ENCODE data around the gene CPSF3. TPM values are rescaled to one million over a fixed set of nuclear protein-coding genes. Genes with fewer than 3 reads are reported as not detected.

Gene CPSF3
- total RNA-seq, 4 donors from 2014 or later: 18.6 to 43.9 (median 25.0) TPM

DNA sequence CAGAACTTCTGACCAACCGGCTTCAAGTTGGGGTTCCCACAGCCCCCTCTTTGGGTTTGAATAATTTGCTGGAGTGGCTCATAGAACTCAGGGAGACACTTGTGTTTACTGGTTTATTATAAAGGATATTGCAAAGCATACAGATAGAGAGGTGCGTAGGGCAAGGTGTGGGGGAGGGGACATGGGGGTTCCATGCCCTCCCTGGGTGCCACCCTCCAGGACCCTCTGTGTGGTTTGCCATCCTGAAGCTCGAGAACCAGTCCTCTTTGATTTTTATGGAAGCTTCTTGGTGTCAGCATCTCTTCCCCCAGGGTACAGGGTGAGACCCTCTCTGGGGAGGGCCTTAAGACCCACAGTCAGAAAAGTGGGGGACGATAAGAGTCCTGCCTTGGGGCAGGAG is 38.9 kb upstream of the CPSF3 start:
- Histone ChIP-seq H3K27ac (peak overlapping the region in 2 of 4 donors; percentile 92 to 94), H3K4me3 (no peak overlapping the region), H3K36me3 (peaks cover 0 to 43% (median 0%) of the 10 kb centered on the region in 3 donors), H3K27me3 (no peaks in the 10 kb centered on the region), H3K9me3 (no peaks in the 10 kb centered on the region), H3K4me1 (peaks cover 0 to 61% (median 18%) of the 10 kb centered on the region in 4 donors)
- TF ChIP-seq, protein P1, sequence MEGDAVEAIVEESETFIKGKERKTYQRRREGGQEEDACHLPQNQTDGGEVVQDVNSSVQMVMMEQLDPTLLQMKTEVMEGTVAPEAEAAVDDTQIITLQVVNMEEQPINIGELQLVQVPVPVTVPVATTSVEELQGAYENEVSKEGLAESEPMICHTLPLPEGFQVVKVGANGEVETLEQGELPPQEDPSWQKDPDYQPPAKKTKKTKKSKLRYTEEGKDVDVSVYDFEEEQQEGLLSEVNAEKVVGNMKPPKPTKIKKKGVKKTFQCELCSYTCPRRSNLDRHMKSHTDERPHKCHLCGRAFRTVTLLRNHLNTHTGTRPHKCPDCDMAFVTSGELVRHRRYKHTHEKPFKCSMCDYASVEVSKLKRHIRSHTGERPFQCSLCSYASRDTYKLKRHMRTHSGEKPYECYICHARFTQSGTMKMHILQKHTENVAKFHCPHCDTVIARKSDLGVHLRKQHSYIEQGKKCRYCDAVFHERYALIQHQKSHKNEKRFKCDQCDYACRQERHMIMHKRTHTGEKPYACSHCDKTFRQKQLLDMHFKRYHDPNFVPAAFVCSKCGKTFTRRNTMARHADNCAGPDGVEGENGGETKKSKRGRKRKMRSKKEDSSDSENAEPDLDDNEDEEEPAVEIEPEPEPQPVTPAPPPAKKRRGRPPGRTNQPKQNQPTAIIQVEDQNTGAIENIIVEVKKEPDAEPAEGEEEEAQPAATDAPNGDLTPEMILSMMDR (IDR thresholded peaks at IDR 0.05): no peak
- TF ChIP-seq POLR2A (IDR thresholded peaks at IDR 0.05) (no peak), EP300 (IDR thresholded peaks at IDR 0.05) (no peak)
- 93 to 94% methylated on average over 4 of the region's 4 CpGs for WGBS, 2 donors
- DNase-seq (ENCODE audit: low spot score in 2 of 2): no peak

DNA sequence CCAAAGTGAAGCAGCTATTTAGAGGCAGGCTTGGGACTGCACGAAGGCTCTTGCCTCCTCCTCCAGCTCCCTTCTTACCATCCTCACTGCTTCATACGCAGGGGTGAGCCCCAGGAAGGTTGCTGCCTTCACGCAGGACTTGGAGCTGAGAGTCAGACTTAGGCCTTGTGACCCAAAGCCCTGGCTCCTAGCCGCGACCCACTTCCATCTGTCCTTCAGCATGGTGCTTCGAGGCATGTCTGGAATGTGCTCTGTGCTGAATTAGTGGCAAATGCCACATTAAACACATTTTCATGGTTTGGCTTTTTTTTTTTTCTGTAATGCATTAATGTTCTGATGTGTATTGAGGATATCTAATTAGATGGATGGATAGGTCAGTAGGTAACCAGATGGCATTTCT is 37.6 kb upstream of the CPSF3 start:
- WGBS, 2 donors: 43 to 61% methylated on average over 6 of the region's 6 CpGs
- peak overlapping the region; percentile 54 to 94 (median 81) for H3K27ac ChIP-seq
- no peaks in the 10 kb centered on the region for H3K27me3 ChIP-seq
- H3K4me1 ChIP-seq: peaks cover 0 to 49% (median 14%) of the 10 kb centered on the region in 4 donors
- no peaks in the 10 kb centered on the region for H3K9me3 ChIP-seq
- TF ChIP-seq, protein P1 (IDR thresholded peaks at IDR 0.05): no peak
- TF ChIP-seq POLR2A (IDR thresholded peaks at IDR 0.05) (no peak), EP300 (IDR thresholded peaks at IDR 0.05) (no peak)
- peaks cover 0 to 52% (median 0%) of the 10 kb centered on the region in 3 donors for H3K36me3 ChIP-seq
- no peak for DNase-seq (ENCODE audit: low spot score in 2 of 2)
- H3K4me3 ChIP-seq: no peak overlapping the region

DNA sequence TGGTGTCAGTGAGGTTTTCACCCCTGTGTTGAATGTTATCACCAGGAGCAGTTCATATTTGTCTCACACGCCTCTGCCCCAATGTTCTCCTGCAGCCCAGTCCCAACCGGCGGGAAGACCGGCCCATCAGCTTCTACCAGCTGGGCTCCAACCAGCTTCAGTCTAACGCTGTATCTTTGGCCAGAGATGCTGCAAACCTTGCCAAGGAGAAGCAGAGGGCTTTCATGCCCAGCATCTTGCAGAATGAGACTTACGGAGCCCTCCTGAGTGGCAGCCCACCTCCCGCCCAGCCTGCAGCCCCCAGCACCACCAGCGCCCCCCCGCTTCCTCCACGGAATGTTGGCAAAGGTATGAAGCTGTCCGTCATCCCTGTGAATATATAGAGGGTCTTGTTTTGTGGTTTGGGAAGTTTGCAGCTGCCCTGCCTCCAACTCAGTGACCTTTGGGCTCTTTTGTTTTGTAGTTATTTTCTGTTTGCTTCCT is 35.2 kb upstream of the CPSF3 start:
- H3K36me3 ChIP-seq: peaks cover 0 to 54% (median 0%) of the 10 kb centered on the region in 3 donors
- peaks cover 0 to 45% (median 20%) of the 10 kb centered on the region in 4 donors for H3K4me1 ChIP-seq
- H3K27me3 ChIP-seq: no peaks in the 10 kb centered on the region
- WGBS, 2 donors: 61 to 69% methylated on average over 11 of the region's 11 CpGs
- H3K4me3 ChIP-seq: no peak overlapping the region
- no peaks in the 10 kb centered on the region for H3K9me3 ChIP-seq
- peak in 1 of 2 donors; percentile 8 for DNase-seq (ENCODE audit: low spot score in 2 of 2)
- peak overlapping the region; percentile 70 to 94 (median 84) for H3K27ac ChIP-seq
- TF ChIP-seq POLR2A (IDR thresholded peaks at IDR 0.05): no peak
- TF ChIP-seq, protein P1 (IDR thresholded peaks at IDR 0.05): no peak
- TF ChIP-seq EP300 (IDR thresholded peaks at IDR 0.05): no peak

DNA sequence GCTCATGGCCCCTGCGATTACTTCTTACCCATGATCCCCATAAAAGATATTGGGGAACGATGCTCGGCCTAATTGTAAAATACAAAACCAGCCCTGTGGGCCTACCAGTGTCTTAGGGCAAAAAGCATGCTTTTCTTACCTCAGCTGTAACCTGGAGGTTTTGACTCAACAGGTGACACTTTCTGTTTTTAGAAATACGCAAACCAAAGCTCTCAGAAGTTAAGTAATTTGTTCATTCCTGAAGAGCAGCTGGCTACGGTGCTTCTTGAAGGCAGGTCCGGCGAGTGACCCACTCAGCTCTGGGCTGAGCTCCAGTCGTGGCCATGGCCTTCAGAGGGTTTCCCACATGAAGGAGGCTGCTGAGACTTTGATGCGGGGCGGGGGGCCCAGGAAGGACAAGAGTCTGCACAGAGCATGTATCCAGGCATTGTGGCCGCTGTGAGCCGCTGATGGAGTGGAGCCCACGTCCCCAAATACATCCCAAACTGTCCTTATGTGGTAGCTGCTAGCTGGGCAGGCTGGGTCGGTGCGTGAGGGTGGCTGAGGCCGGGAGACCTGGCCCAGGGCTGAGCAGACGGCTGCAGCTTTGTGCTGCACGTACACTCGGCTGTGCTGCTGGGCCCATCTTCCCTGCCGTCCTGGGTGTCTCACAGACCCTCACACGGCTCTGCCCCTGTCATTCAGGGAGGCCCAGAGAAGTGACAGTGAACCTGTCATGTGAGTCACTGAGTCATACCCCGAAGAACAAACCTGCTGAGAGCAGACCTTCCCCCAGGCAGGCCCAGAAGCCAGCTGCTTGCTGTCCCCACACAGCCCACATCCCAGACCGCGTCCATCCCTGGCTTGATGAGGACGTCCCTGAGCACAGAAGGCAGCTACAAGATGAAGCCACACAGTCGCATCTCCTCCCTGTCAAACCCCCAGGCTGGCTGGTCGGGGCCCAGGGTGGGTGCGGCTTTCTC is 34.2 kb upstream of the CPSF3 start:
- H3K4me1 ChIP-seq: peaks cover 0 to 51% (median 25%) of the 10 kb centered on the region in 4 donors

More for the DNA sequence above, 34.2 kb upstream of the CPSF3 start:
- peak in 1 of 2 donors; percentile 9 for DNase-seq (ENCODE audit: low spot score in 2 of 2)
- peak overlapping the region in 3 of 4 donors; percentile 70 to 94 (median 92) for H3K27ac ChIP-seq
- TF ChIP-seq, protein P1 (IDR thresholded peaks at IDR 0.05): no peak
- TF ChIP-seq EP300 (IDR thresholded peaks at IDR 0.05) (no peak), POLR2A (IDR thresholded peaks at IDR 0.05) (no peak)
- H3K36me3 ChIP-seq: peaks cover 0 to 53% (median 0%) of the 10 kb centered on the region in 3 donors
- H3K9me3 ChIP-seq: no peaks in the 10 kb centered on the region
- H3K4me3 ChIP-seq: no peak overlapping the region
- no peaks in the 10 kb centered on the region for H3K27me3 ChIP-seq
- 88 to 91% methylated on average over 27 to 28 of the region's 28 CpGs for WGBS, 2 donors
